HepG2 (cell line): ENCODE data around the gene VWA7. TPM values are rescaled to one million over a fixed set of nuclear protein-coding genes. Genes with fewer than 3 reads are reported as not detected.

ENCODE experiments used
- ARNT2 ChIP-seq: sonication (generic); formaldehyde crosslinking; IDR thresholded peaks from 2 replicates; pipeline ENCODE4 v1.8.0; 2022; ENCODE audit warnings: mild to moderate bottlenecking, low read depth, missing genetic modification reagents, moderate library complexity
- E2F2 ChIP-seq: sonication (generic); formaldehyde crosslinking; IDR thresholded peaks from 2 replicates; pipeline ENCODE4 v1.4.0; 2020; ENCODE audit warnings: missing genetic modification reagents, borderline replicate concordance
- GABPA ChIP-seq, 2 experiments: IDR thresholded peaks; 2 replicates each; pipeline ENCODE4 v1.6.1; 2011 to 2016; ENCODE audit warnings: low read depth in 2 of 2, low read length in 1 of 2, missing biosample characterization in 1 of 2, missing genetic modification characterization in 1 of 2
- GFI1 ChIP-seq: sonication (generic); formaldehyde crosslinking; IDR thresholded peaks from 2 replicates; pipeline ENCODE4 v1.5.0; 2020; ENCODE audit warnings: missing genetic modification reagents, mild to moderate bottlenecking, borderline replicate concordance
- GMEB1 ChIP-seq: sonication (generic); formaldehyde crosslinking; IDR thresholded peaks from 2 replicates; pipeline ENCODE4 v1.5.1; 2020; ENCODE audit warnings: missing genetic modification reagents, mild to moderate bottlenecking, borderline replicate concordance
- GZF1 ChIP-seq: sonication (generic); formaldehyde crosslinking; IDR thresholded peaks from 2 replicates; pipeline ENCODE4 v1.5.1; 2020; ENCODE audit warnings: mild to moderate bottlenecking, missing genetic modification reagents
- HDAC1 ChIP-seq: sonication (generic); formaldehyde crosslinking; IDR thresholded peaks from 2 replicates; pipeline ENCODE4 v1.5.1; 2020; ENCODE audit warnings: mild to moderate bottlenecking, missing genetic modification reagents
- KLF12 ChIP-seq: sonication (generic); formaldehyde crosslinking; IDR thresholded peaks from 2 replicates; pipeline ENCODE4 v1.4.0; 2020; ENCODE audit warnings: missing genetic modification reagents, borderline replicate concordance
- MTA1 ChIP-seq: sonication (generic); formaldehyde crosslinking; IDR thresholded peaks from 2 replicates; pipeline ENCODE4 v1.4.0; 2020; ENCODE audit warnings: missing genetic modification reagents, mild to moderate bottlenecking, borderline replicate concordance
- PHF21A ChIP-seq: sonication (generic); formaldehyde crosslinking; IDR thresholded peaks from 2 replicates; pipeline ENCODE4 v1.5.0; 2020; ENCODE audit warnings: mild to moderate bottlenecking, missing genetic modification reagents
- SMARCE1 ChIP-seq: fragments of 450-650 bp; IDR thresholded peaks from 2 replicates; pipeline ENCODE4 v1.6.1; 2017; ENCODE audit warnings: borderline replicate concordance
- SP4 ChIP-seq: sonication (generic); formaldehyde crosslinking; IDR thresholded peaks from 2 replicates; pipeline ENCODE4 v1.8.1; 2023; ENCODE audit warnings: mild to moderate bottlenecking, missing genetic modification reagents
- TBX2 ChIP-seq: sonication (generic); formaldehyde crosslinking; IDR thresholded peaks from 2 replicates; pipeline ENCODE4 v1.5.0; 2020; ENCODE audit warnings: missing genetic modification reagents, mild to moderate bottlenecking, borderline replicate concordance
- TFAP4 ChIP-seq: sonication (generic); IDR thresholded peaks from 2 replicates; pipeline ENCODE4 v1.6.1; 2016; ENCODE audit warnings: low read depth, borderline replicate concordance
- ZBTB20 ChIP-seq: sonication (generic); formaldehyde crosslinking; IDR thresholded peaks from 2 replicates; pipeline ENCODE4 v1.8.1; 2023; ENCODE audit warnings: missing genetic modification reagents, low read depth, mild to moderate bottlenecking, borderline replicate concordance
- ZNF687 ChIP-seq: sonication (generic); formaldehyde crosslinking; IDR thresholded peaks from 2 replicates; pipeline ENCODE4 v1.5.1; 2020; ENCODE audit warnings: mild to moderate bottlenecking, missing genetic modification reagents, moderate library complexity
- ZNF746 ChIP-seq: sonication (generic); formaldehyde crosslinking; IDR thresholded peaks from 2 replicates; pipeline ENCODE4 v1.8.0; 2022; ENCODE audit warnings: mild to moderate bottlenecking, missing genetic modification reagents
- ZNF770 ChIP-seq: sonication (generic); formaldehyde crosslinking; IDR thresholded peaks from 2 replicates; pipeline ENCODE4 v1.5.0; 2020; ENCODE audit warnings: mild to moderate bottlenecking, missing genetic modification reagents
- polyA plus RNA-seq, 8 experiments: library from polyadenylated mRNA; depleted of rRNA in 3 of 8; stranded (reverse) in 7 of 8; unstranded in 1 of 8; fragments of >200 nt; fragmentation: Illumina TruSeq in 4 of 8; extraction: Trizol in 4 of 8; gene quantifications; 2 replicates each; pipeline versions ENCODE4 v1.2.1 to v1.2.3, GENCODE V29; 2011 to 2016; ENCODE audit warnings: low read depth in 4 of 8, missing spikeins in 1 of 8, mixed read lengths in 1 of 8; ENCODE audit not compliant: insufficient read depth in 1 of 8
- total RNA-seq, 5 experiments: library from RNA; depleted of rRNA; stranded (reverse); fragments of >200 nt; fragmentation: Illumina TruSeq; extraction: Trizol; gene quantifications; 2 replicates each; pipeline ENCODE4 v1.2.3, GENCODE V29; 2016; ENCODE audit warnings: low read depth in 1 of 5

The VWA7 gene
- total and polyA plus RNA-seq, 2 of the 13 experiments (the other 11 are each of a cell fraction or from before 2014, with no cell fraction given) = 0.86 to 3.3 TPM

GRCh38 chr6:31776989-31777666, at the start of gene VWA7 (continued):
- TF ChIP-seq GABPA (IDR thresholded peaks at IDR 0.05; ENCODE audit: low read depth, low read length) (no peak), GABPA (CRISPR knock-in tag; IDR thresholded peaks at IDR 0.05; ENCODE audit: low read depth) (no peak; the same call in 1 of the 2 replicates), TFAP4 (peak; percentile 66; the same call in 1 of the 2 replicates), ZBTB20 (CRISPR knock-in tag) (peak; percentile 38; the same call in 1 of the 2 replicates), ARNT2 (CRISPR knock-in tag) (no peak), SP4 (CRISPR knock-in tag) (peak; percentile 35; the same call in 1 of the 2 replicates), TBX2 (CRISPR knock-in tag) (peak; percentile 84), SMARCE1 (no peak), GFI1 (CRISPR knock-in tag) (no peak), GZF1 (CRISPR knock-in tag) (no peak), E2F2 (CRISPR knock-in tag) (no peak), PHF21A (CRISPR knock-in tag) (peak; percentile 93), ZNF687 (peak; percentile 95), KLF12 (CRISPR knock-in tag) (no peak), GMEB1 (CRISPR knock-in tag) (peak; percentile 53; the same call in 1 of the 2 replicates), MTA1 (CRISPR knock-in tag) (no peak; the same call in 1 of the 2 replicates), HDAC1 (CRISPR knock-in tag) (peak; percentile 64), ZNF770 (CRISPR knock-in tag) (peak; percentile 71; the same call in 1 of the 2 replicates), ZNF746 (peak; percentile 41; the same call in 1 of the 2 replicates)
